Activated naive CD8-positive, alpha-beta T cell treated with anti-CD3 and anti-CD28 coated beads, Interleukin-2, amount 10 ng/mL, durations not matched to agents 7 days and 5 days (primary cell): Measurements from ENCODE around the gene FCGBP. TPM values are rescaled to one million over a fixed set of nuclear protein-coding genes. Genes with fewer than 3 reads are reported as not detected.
"Not testable (repeated sequence)": the region's sequence is repeated elsewhere in the genome, so short reads cannot be mapped to it uniquely, and the experiment has no call there.

ENCODE experiments used
- ATAC-seq: fragments of 150-1000 bp; cut with Tn5 transposase; one replicate; pipeline ENCODE4 v1.10.0; 2021; ENCODE audit warnings: low read depth, moderate library complexity
- POLR2A ChIA-PET: fragments of 350-600 bp; sonication (Branson Sonifier 250); formaldehyde crosslinking; loops from one replicate; lab custom pipeline; 2021; ENCODE audit warnings: antibody characterized with exemption; lab: Charles Lee
- DNase-seq: peaks from one replicate; pipeline ENCODE4 v3.0.0; 2021
- H3K27ac Mint-ChIP-seq: one replicate; pipeline ENCODE4 v1.8.0; 2022; ENCODE audit warnings: mild to moderate bottlenecking, mixed read lengths
- H3K27me3 Mint-ChIP-seq: one replicate; pipeline ENCODE4 v1.8.0; 2022; ENCODE audit warnings: mild to moderate bottlenecking, moderate library complexity, mixed read lengths
- H3K36me3 Mint-ChIP-seq: one replicate; pipeline ENCODE4 v1.8.0; 2021; ENCODE audit warnings: mild to moderate bottlenecking, mixed read lengths
- H3K4me1 Mint-ChIP-seq: one replicate; pipeline ENCODE4 v1.8.0; 2021; ENCODE audit warnings: mixed read lengths
- H3K4me3 Mint-ChIP-seq: one replicate; pipeline ENCODE4 v1.8.0; 2022; ENCODE audit warnings: mild to moderate bottlenecking, moderate library complexity, mixed read lengths
- H3K9me3 Mint-ChIP-seq: one replicate; pipeline ENCODE4 v1.8.0; 2021; ENCODE audit warnings: mixed read lengths
- total RNA-seq, 2 experiments: library from RNA; stranded (reverse); gene quantifications; one replicate each; pipeline ENCODE4 v1.2.3, GENCODE V29; 2021

Gene FCGBP
- total RNA-seq, 2 experiments from 2014 or later: 13.1 to 14.0 TPM

- no peak overlapping the region for H3K27ac Mint-ChIP-seq
- no peaks in the 10 kb centered on the region for H3K27me3 Mint-ChIP-seq
- no peaks in the 10 kb centered on the region for H3K9me3 Mint-ChIP-seq
- peaks cover 27% of the 10 kb centered on the region for H3K4me1 Mint-ChIP-seq
- peaks cover 10% of the 10 kb centered on the region for H3K36me3 Mint-ChIP-seq
- ATAC-seq: no peak
- no peak for DNase-seq
- no peak overlapping the region for H3K4me3 Mint-ChIP-seq
- POLR2A ChIA-PET: no interaction called here
Observed at GRCh38 chr19:39966617-39967016, 32.2 kb upstream of the FCGBP start.

GRCh38 chr19:39963898-39964297 lies 29.5 kb upstream of the FCGBP start:
- DNase-seq (no peak), ATAC-seq (no peak)
- POLR2A ChIA-PET: no interaction called here
- H3K4me1 Mint-ChIP-seq: peaks cover 27% of the 10 kb centered on the region
- no peak overlapping the region for H3K27ac Mint-ChIP-seq
- no peaks in the 10 kb centered on the region for H3K9me3 Mint-ChIP-seq
- H3K27me3 Mint-ChIP-seq: no peaks in the 10 kb centered on the region
- H3K4me3 Mint-ChIP-seq: no peak overlapping the region
- H3K36me3 Mint-ChIP-seq: peaks cover 10% of the 10 kb centered on the region

GRCh38 chr19:39959407-39959806 lies 25.0 kb upstream of the FCGBP start:
- Mint-ChIP-seq H3K4me3 (peak overlapping the region; percentile 71), H3K27ac (peak overlapping the region; percentile 79), H3K4me1 (peaks cover 32% of the 10 kb centered on the region)
- DNase-seq, H3K36me3 Mint-ChIP-seq, ATAC-seq, H3K9me3 Mint-ChIP-seq, H3K27me3 Mint-ChIP-seq: not testable (repeated sequence)
- POLR2A ChIA-PET: interaction anchor here (0.6 to 1.0 kb wide), 2 partner anchors 9 to 18 kb away, joined by 3 to 5 read pairs; no protein-coding TSS in a partner anchor

GRCh38 chr19:39958942-39959341 lies 24.5 kb upstream of the FCGBP start:
- not testable (repeated sequence) for H3K36me3 Mint-ChIP-seq, DNase-seq, H3K27me3 Mint-ChIP-seq, H3K9me3 Mint-ChIP-seq
- peak overlapping the region; percentile 71 for H3K4me3 Mint-ChIP-seq
- peak; percentile 76 for ATAC-seq
- POLR2A ChIA-PET: interaction anchor here (0.6 to 1.0 kb wide), 2 partner anchors 10 to 18 kb away, joined by 3 to 5 read pairs; no protein-coding TSS in a partner anchor
- H3K4me1 Mint-ChIP-seq: peaks cover 32% of the 10 kb centered on the region
- H3K27ac Mint-ChIP-seq: peak overlapping the region; percentile 79

GRCh38 chr19:39957886-39958285 lies 23.5 kb upstream of the FCGBP start:
- peaks cover 42% of the 10 kb centered on the region for H3K4me1 Mint-ChIP-seq
- H3K4me3 Mint-ChIP-seq, H3K36me3 Mint-ChIP-seq, H3K27me3 Mint-ChIP-seq, H3K9me3 Mint-ChIP-seq, DNase-seq, POLR2A ChIA-PET, ATAC-seq: not testable (repeated sequence)
- H3K27ac Mint-ChIP-seq: peak overlapping the region; percentile 52

DNA sequence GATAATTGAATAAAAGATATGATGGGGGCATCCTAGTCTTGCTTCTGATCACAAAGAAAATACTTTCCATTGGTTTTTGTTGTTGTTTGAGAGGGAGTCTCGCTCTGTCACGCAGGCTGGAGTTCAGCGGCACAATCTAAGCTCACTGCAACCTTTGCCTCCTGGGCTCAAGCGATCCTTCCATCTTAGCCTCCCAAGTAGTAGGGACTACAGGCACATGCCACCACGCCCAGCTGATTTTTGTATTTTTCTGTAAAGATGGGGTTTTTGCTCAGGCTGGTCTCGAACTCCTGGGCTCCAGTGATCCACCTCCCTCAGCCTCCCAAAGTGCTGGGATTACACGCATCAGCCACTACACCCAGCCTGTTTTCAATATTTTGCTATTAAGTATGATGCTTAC lies 19.5 kb upstream of the FCGBP start:
- Mint-ChIP-seq H3K27ac (peak overlapping the region; percentile 98), H3K9me3 (peaks cover 3% of the 10 kb centered on the region), H3K27me3 (no peaks in the 10 kb centered on the region), H3K4me1 (peaks cover 46% of the 10 kb centered on the region), H3K36me3 (peaks cover 27% of the 10 kb centered on the region), H3K4me3 (peak overlapping the region; percentile 51)
- DNase-seq (no peak), ATAC-seq (peak; percentile 20)
- POLR2A ChIA-PET: interaction anchor here (2.3 to 3.6 kb wide), 3 partner anchors 10 to 16 kb away, joined by 15 to 59 read pairs (median 16); partner anchors contain the start of gene PSMC4

GRCh38 chr19:39951686-39952085 lies 17.3 kb upstream of the FCGBP start:
- no peak for ATAC-seq
- DNase-seq: no peak
- H3K4me3 Mint-ChIP-seq: peak overlapping the region; percentile 71
- H3K27ac Mint-ChIP-seq: peak overlapping the region; percentile 98
- peaks cover 47% of the 10 kb centered on the region for H3K4me1 Mint-ChIP-seq
- H3K27me3 Mint-ChIP-seq: no peaks in the 10 kb centered on the region
- POLR2A ChIA-PET: interaction anchor here (0.8 to 1.0 kb wide), 3 partner anchors 9 to 19 kb away, joined by 3 to 11 read pairs (median 4); partner anchors contain the start of gene PSMC4
- peaks cover 7% of the 10 kb centered on the region for H3K9me3 Mint-ChIP-seq
- H3K36me3 Mint-ChIP-seq: peaks cover 34% of the 10 kb centered on the region

- H3K4me3 Mint-ChIP-seq: peak overlapping the region; percentile 71
- ATAC-seq: no peak
- no peak for DNase-seq
- peaks cover 7% of the 10 kb centered on the region for H3K9me3 Mint-ChIP-seq
- peaks cover 36% of the 10 kb centered on the region for H3K36me3 Mint-ChIP-seq
- peak overlapping the region; percentile 98 for H3K27ac Mint-ChIP-seq
- no peaks in the 10 kb centered on the region for H3K27me3 Mint-ChIP-seq
- H3K4me1 Mint-ChIP-seq: peaks cover 46% of the 10 kb centered on the region
- POLR2A ChIA-PET: interaction anchor here (0.8 to 1.0 kb wide), 3 partner anchors 9 to 19 kb away, joined by 3 to 11 read pairs (median 4); partner anchors contain the start of gene PSMC4
Observed at GRCh38 chr19:39951065-39951650, 16.7 kb upstream of the FCGBP start.

GRCh38 chr19:39949026-39949747 lies 14.8 kb upstream of the FCGBP start:
- H3K4me3 Mint-ChIP-seq: no peak overlapping the region
- peaks cover 46% of the 10 kb centered on the region for H3K4me1 Mint-ChIP-seq
- H3K27me3 Mint-ChIP-seq: no peaks in the 10 kb centered on the region
- peaks cover 7% of the 10 kb centered on the region for H3K9me3 Mint-ChIP-seq
- ATAC-seq (no peak), DNase-seq (no peak)
- POLR2A ChIA-PET: no interaction called here
- peaks cover 36% of the 10 kb centered on the region for H3K36me3 Mint-ChIP-seq
- no peak overlapping the region for H3K27ac Mint-ChIP-seq

GRCh38 chr19:39946532-39946931 lies 12.1 kb upstream of the FCGBP start:
- Mint-ChIP-seq H3K4me1 (peaks cover 39% of the 10 kb centered on the region), H3K9me3 (peaks cover 5% of the 10 kb centered on the region), H3K27me3 (no peaks in the 10 kb centered on the region), H3K27ac (peak overlapping the region; percentile 26), H3K36me3 (peaks cover 31% of the 10 kb centered on the region), H3K4me3 (no peak overlapping the region)
- ATAC-seq (no peak), DNase-seq (no peak)
- POLR2A ChIA-PET: interaction anchor here (1.0 kb wide), 1 partner anchor 24 kb away, joined by 4 read pairs; the partner anchor contains the start of gene PSMC4

GRCh38 chr19:39943586-39943985 lies 9.2 kb upstream of the FCGBP start:
- H3K36me3 Mint-ChIP-seq: peaks cover 35% of the 10 kb centered on the region
- POLR2A ChIA-PET: interaction anchor here (1.5 to 6.3 kb wide), 2 partner anchors 10 to 27 kb away, joined by 16 to 80 read pairs; partner anchors contain the start of gene PSMC4
- ATAC-seq: no peak
- H3K9me3 Mint-ChIP-seq: peaks cover 19% of the 10 kb centered on the region
- H3K27ac Mint-ChIP-seq: peak overlapping the region; percentile 65
- no peak for DNase-seq
- H3K4me1 Mint-ChIP-seq: peaks cover 49% of the 10 kb centered on the region
- no peak overlapping the region for H3K4me3 Mint-ChIP-seq
- H3K27me3 Mint-ChIP-seq: no peaks in the 10 kb centered on the region

DNA sequence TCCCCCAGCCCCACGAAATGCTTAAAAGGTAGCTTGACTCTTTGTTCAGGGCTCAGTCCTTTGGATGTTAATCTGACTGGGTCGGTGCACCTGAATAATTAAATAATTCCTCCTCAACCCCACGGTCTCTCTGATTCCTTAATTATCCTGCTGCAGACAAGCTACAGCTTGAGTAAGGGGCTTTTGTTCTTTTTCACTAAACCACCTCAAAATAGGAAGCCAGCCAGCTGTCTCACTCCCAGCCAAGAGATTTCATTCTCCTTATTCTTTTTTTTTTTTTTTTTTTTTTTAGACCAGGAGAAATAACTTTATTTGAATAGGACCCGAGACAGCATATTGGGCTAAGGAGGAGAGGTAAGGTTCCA lies 7.9 kb upstream of the FCGBP start:
- peak overlapping the region; percentile 76 for H3K4me3 Mint-ChIP-seq
- H3K27ac Mint-ChIP-seq: peak overlapping the region; percentile 86
- peaks cover 16% of the 10 kb centered on the region for H3K9me3 Mint-ChIP-seq
- H3K36me3 Mint-ChIP-seq: peaks cover 30% of the 10 kb centered on the region
- ATAC-seq (no peak), DNase-seq (no peak)
- H3K27me3 Mint-ChIP-seq: no peaks in the 10 kb centered on the region
- POLR2A ChIA-PET: interaction anchor here (0.6 to 6.3 kb wide), 6 partner anchors 9 to 207 kb away, joined by 3 to 80 read pairs (median 4); partner anchors contain the start of gene PSMC4
- peaks cover 50% of the 10 kb centered on the region for H3K4me1 Mint-ChIP-seq

GRCh38 chr19:39941615-39942365 lies 7.4 kb upstream of the FCGBP start:
- Mint-ChIP-seq H3K27ac (peak overlapping the region; percentile 86), H3K4me1 (peaks cover 53% of the 10 kb centered on the region), H3K36me3 (peaks cover 29% of the 10 kb centered on the region), H3K4me3 (peak overlapping the region; percentile 76), H3K9me3 (peaks cover 16% of the 10 kb centered on the region), H3K27me3 (no peaks in the 10 kb centered on the region)
- POLR2A ChIA-PET: interaction anchor here (0.6 to 6.3 kb wide), 8 partner anchors 8 to 206 kb away, joined by 3 to 80 read pairs (median 4); partner anchors contain the start of gene PSMC4
- DNase-seq (no peak), ATAC-seq (peak; percentile 68)
